Thyroid gland (tissue), 4 donors: ENCODE results near the gene FABP7. TPM values are rescaled to one million over a fixed set of nuclear protein-coding genes. Genes with fewer than 3 reads are reported as not detected.

Source experiments
- DNase-seq, 2 donors: peaks; one replicate each; pipeline ENCODE4 v3.0.0-alpha.2; 2019
- H3K27ac ChIP-seq, 3 donors: fragments of 200-600 bp; sonication (generic); 1 replicate in 2 of 3; 2 replicates in 1 of 3; pipeline ENCODE4 v1.5.1; 2016 to 2019; ENCODE audit warnings: mild to moderate bottlenecking in 1 of 3, moderate library complexity in 1 of 3
- H3K27me3 ChIP-seq: fragments of 200-600 bp; sonication (generic); one replicate; pipeline ENCODE4 v1.5.1; 2019
- H3K36me3 ChIP-seq, 2 donors: fragments of 200-600 bp; sonication (generic); one replicate each; pipeline ENCODE4 v1.5.1; 2016 to 2019
- H3K4me1 ChIP-seq, 2 donors: fragments of 200-600 bp; sonication (generic); one replicate each; pipeline ENCODE4 v1.5.1; 2017 to 2019
- H3K4me3 ChIP-seq, 3 donors: fragments of 200-600 bp; sonication (generic); replicated peaks in 1 of 3; 1 replicate in 2 of 3; 2 replicates in 1 of 3; pipeline ENCODE4 v1.5.1; 2016; ENCODE audit warnings: mild to moderate bottlenecking in 1 of 3
- H3K9me3 ChIP-seq: fragments of 200-600 bp; sonication (generic); one replicate; pipeline ENCODE4 v1.5.1; 2017
- POLR2A ChIP-seq, 2 donors: fragments of 450-650 bp; IDR thresholded peaks; one replicate each; pipeline ENCODE4 v1.6.1; 2017; ENCODE audit warnings: antibody characterized with exemption in 2 of 2, mild to moderate bottlenecking in 2 of 2, moderate library complexity in 1 of 2
- WGBS, 2 donors: methylation state at CpG; one replicate each; pipeline ENCODE4 v1.1.5; 2017; 5-methylcytosine and 5-hydroxymethylcytosine counted together
- intact Hi-C: fragments of 100-400 bp; cut with DNase I; formaldehyde crosslinking; loops from one replicate; pipeline ENCODE4 v1.15.1; 2023
- total RNA-seq, 4 donors: library from RNA; depleted of rRNA; stranded (reverse); fragments of >200 nt; gene quantifications; one replicate each; pipeline ENCODE4 v1.2.3, GENCODE V29; 2016
- TF ChIP-seq, protein P1 (sequence below), 6 experiments: fragments of 200-600 bp in 3 of 6; fragments of 450-650 bp in 3 of 6; sonication (generic) in 3 of 6; IDR thresholded peaks; one replicate each; pipeline ENCODE4 v1.5.1; 2016 to 2019; ENCODE audit warnings: antibody characterized with exemption in 6 of 6, mild to moderate bottlenecking in 2 of 6, inconsistent platforms in 1 of 6, moderate library complexity in 1 of 6

The FABP7 gene
- total RNA-seq, 4 donors from 2014 or later: not detected

DNA sequence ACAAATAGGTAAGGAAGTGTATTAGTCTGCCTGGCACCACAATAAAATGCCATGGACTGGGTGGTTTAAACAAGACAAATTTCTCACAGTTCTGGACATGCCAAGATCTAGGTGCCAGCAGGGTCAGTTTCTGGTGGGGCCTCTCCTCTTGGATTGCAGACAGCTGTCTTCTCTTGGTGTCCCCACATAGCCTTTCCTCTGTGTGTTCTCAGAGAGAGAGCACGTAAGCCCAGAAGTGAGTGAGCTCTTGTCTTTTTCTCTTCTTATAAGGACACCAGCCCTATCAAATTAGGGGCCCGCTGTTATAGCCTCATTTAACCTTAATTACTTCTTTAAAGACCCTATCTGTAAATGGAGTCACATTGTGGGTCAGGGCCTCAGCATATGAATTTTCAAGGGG is 37.8 kb downstream of the FABP7 start:
- no peaks in the 10 kb centered on the region for H3K36me3 ChIP-seq
- no peaks in the 10 kb centered on the region for H3K27me3 ChIP-seq
- H3K4me1 ChIP-seq: no peaks in the 10 kb centered on the region
- no peak for TF ChIP-seq POLR2A (IDR thresholded peaks at IDR 0.05)
- TF ChIP-seq, protein P1, sequence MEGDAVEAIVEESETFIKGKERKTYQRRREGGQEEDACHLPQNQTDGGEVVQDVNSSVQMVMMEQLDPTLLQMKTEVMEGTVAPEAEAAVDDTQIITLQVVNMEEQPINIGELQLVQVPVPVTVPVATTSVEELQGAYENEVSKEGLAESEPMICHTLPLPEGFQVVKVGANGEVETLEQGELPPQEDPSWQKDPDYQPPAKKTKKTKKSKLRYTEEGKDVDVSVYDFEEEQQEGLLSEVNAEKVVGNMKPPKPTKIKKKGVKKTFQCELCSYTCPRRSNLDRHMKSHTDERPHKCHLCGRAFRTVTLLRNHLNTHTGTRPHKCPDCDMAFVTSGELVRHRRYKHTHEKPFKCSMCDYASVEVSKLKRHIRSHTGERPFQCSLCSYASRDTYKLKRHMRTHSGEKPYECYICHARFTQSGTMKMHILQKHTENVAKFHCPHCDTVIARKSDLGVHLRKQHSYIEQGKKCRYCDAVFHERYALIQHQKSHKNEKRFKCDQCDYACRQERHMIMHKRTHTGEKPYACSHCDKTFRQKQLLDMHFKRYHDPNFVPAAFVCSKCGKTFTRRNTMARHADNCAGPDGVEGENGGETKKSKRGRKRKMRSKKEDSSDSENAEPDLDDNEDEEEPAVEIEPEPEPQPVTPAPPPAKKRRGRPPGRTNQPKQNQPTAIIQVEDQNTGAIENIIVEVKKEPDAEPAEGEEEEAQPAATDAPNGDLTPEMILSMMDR (IDR thresholded peaks at IDR 0.05): no peak
- H3K4me3 ChIP-seq: no peak overlapping the region
- H3K27ac ChIP-seq: no peak overlapping the region
- H3K9me3 ChIP-seq: no peaks in the 10 kb centered on the region
- DNase-seq: no peak
- intact Hi-C loops: no loop called here
- WGBS, 2 donors: 83 to 93% methylated on average over 2 of the region's 2 CpGs

DNA sequence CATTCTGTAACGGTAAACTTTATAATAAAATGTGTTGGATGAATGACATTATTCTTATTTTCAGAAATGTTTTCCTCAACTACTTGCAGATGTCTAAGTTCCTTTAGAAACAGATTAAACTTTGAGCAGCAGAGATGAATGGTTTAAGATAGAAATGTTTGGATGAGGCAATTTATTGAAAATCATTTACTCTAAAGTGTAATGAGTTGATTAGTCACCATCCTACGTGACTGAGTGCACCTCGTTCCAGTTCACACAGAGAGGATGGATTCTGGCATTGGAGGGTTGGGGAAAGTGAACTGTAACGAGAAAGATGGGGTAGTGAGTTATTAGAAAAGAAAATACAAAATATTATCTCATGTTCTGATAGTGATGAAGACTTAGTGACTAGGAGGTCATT is 38.2 kb downstream of the FABP7 start:
- Histone ChIP-seq H3K4me3 (no peak overlapping the region), H3K36me3 (no peaks in the 10 kb centered on the region), H3K27ac (no peak overlapping the region), H3K4me1 (no peaks in the 10 kb centered on the region), H3K9me3 (no peaks in the 10 kb centered on the region), H3K27me3 (no peaks in the 10 kb centered on the region)
- 70 to 86% methylated on average over 4 of the region's 4 CpGs for WGBS, 2 donors
- TF ChIP-seq, protein P1 (IDR thresholded peaks at IDR 0.05): no peak
- no peak for TF ChIP-seq POLR2A (IDR thresholded peaks at IDR 0.05)
- intact Hi-C loops: no loop called here
- no peak for DNase-seq

DNA sequence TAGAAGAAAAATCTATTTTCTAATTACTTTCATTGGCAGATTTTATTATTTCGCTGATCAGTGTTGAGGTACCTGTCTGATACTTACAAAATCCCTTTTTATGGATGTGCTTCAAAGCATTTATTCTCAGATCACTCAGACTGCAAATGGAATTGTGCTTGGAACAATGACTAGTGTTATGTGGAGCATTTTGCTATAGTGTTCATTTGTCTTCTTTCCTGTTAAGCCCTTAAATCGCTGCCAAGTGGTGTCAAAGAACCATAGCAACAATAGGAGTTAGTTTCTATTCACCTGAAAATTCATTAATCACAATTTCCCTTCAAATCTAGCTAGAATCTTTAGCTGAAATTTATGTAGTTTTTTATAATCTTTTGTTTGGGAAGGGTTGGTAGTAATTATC is 39.4 kb downstream of the FABP7 start:
- Histone ChIP-seq H3K27me3 (no peaks in the 10 kb centered on the region), H3K4me3 (no peak overlapping the region), H3K36me3 (no peaks in the 10 kb centered on the region), H3K27ac (no peak overlapping the region), H3K4me1 (no peaks in the 10 kb centered on the region), H3K9me3 (no peaks in the 10 kb centered on the region)
- TF ChIP-seq, protein P1 (IDR thresholded peaks at IDR 0.05): no peak
- no peak for TF ChIP-seq POLR2A (IDR thresholded peaks at IDR 0.05)
- WGBS, 2 donors: 76 to 87% methylated on average over 2 of the region's 2 CpGs
- intact Hi-C loops: no loop called here
- no peak for DNase-seq

DNA sequence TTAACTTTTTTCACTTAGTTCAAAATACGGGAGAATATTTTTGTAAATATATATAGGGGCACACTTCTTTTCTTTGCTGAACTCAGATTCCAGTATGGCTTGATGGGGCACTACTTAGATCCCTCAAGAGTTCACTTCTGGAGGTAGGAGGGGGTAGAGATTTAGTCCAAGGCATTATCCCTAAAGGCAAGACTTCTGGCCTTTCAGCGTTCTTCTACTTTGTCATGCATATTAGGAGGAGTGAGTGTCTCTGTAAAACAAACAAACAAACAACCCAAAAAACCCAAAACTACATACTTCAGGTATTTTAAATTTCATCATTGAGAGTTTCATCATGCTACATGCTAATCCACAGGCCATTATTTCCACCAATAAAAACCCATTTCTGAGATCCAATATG is 41.6 kb downstream of the FABP7 start:
- no peak for DNase-seq
- TF ChIP-seq POLR2A (IDR thresholded peaks at IDR 0.05): no peak
- TF ChIP-seq, protein P1 (IDR thresholded peaks at IDR 0.05): no peak
- Histone ChIP-seq H3K36me3 (no peaks in the 10 kb centered on the region), H3K9me3 (no peaks in the 10 kb centered on the region), H3K27ac (no peak overlapping the region), H3K27me3 (no peaks in the 10 kb centered on the region), H3K4me1 (no peaks in the 10 kb centered on the region), H3K4me3 (no peak overlapping the region)
- 76 to 78% methylated on average over 2 of the region's 2 CpGs for WGBS, 2 donors
- intact Hi-C loops: no loop called here

DNA sequence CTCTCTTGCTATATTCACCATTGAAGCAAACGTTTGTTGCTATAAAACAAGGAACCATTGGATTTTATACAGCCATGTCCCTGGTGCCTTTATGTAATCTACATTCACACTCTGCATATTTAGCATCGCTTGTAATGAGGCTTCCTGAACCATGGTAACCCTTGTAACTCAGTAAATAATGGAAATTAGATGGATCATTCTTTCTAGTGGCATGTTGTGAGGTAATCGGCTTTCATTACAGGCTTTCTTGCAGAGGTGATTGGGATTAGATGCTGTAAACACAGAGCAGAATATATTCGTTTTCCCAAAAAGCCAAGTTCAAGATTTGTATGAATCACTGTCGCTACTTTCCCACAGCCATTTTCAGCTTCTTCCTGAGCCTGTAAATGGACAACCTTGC is 45.6 kb downstream of the FABP7 start:
- 83 to 84% methylated on average over 5 of the region's 5 CpGs for WGBS, 2 donors
- no peaks in the 10 kb centered on the region for H3K27me3 ChIP-seq
- H3K36me3 ChIP-seq: no peaks in the 10 kb centered on the region
- no peak overlapping the region for H3K27ac ChIP-seq
- H3K4me1 ChIP-seq: no peaks in the 10 kb centered on the region
- no peaks in the 10 kb centered on the region for H3K9me3 ChIP-seq
- TF ChIP-seq, protein P1 (IDR thresholded peaks at IDR 0.05): no peak
- H3K4me3 ChIP-seq: no peak overlapping the region
- DNase-seq: no peak
- intact Hi-C loops: no loop called here
